HepG2 (cell line): ENCODE results near the gene STOML3. TPM values are rescaled to one million over a fixed set of nuclear protein-coding genes. Genes with fewer than 3 reads are reported as not detected.

ENCODE experiments used
- ATAC-seq: fragments of 200-7000 bp; cut with Tn5 transposase; 3 replicates; pipeline ENCODE4 v1.9.1; 2020; ENCODE audit warnings: mild to moderate bottlenecking, moderate library complexity
- BruUV-seq: library from RNA; stranded (reverse); fragments of 400-500 nt; replicated peaks from 2 replicates; lab custom pipeline; 2021; lab: Mats Ljungman, UMichigan
- CTCF ChIA-PET: fragments of 300-600 bp; formaldehyde crosslinking; extraction: SDS; loops from one replicate; lab custom pipeline; 2021; ENCODE audit warnings: low total read pairs, inconsistent platforms, low intra/inter-chr PET ratio; lab: Yijun Ruan, JAX
- POLR2A ChIA-PET: fragments of 350-600 bp; sonication (Branson Sonifier 250); formaldehyde crosslinking; loops from one replicate; lab custom pipeline; 2020; ENCODE audit warnings: antibody characterized with exemption, inconsistent platforms; lab: Yijun Ruan, JAX
- DNase-seq: peaks from one replicate; pipeline ENCODE4 v3.0.0-alpha.2; 2015; ENCODE audit warnings: low spot score
- FAIRE-seq: peaks from 3 replicates; lab custom pipeline; 2011; peaks lifted over from hg19 to GRCh38; lab: Jason Lieb, UNC
- H2AFZ ChIP-seq: one replicate; pipeline ENCODE4 v1.6.1; 2011; ENCODE audit warnings: low read length, inconsistent platforms
- H3K27ac ChIP-seq: fragments of 300-600 bp; 3 replicates; pipeline ENCODE4 v1.8.0; 2011; ENCODE audit warnings: mixed run types, mild to moderate bottlenecking, mixed read lengths, low read length, inconsistent platforms; ENCODE audit not compliant: insufficient read depth; ENCODE audit errors: extremely low read length
- H3K27me3 ChIP-seq, 2 experiments: fragments of 200-600 bp in 1 of 2; 2 replicates in 1 of 2; 3 replicates in 1 of 2; pipeline versions ENCODE4 v1.6.0 to v1.8.0; 2011; ENCODE audit warnings: low read length in 2 of 2, mild to moderate bottlenecking in 2 of 2, moderate library complexity in 2 of 2, inconsistent platforms in 1 of 2; ENCODE audit not compliant: insufficient read depth in 2 of 2, control insufficient read depth in 1 of 2
- H3K36me3 ChIP-seq, 2 experiments: fragments of 200-600 bp in 1 of 2; replicated peaks in 1 of 2; 2 replicates in 1 of 2; 3 replicates in 1 of 2; pipeline versions ENCODE4 v1.5.1 to v1.8.0; 2011; ENCODE audit warnings: low read length in 2 of 2, inconsistent platforms in 1 of 2; ENCODE audit not compliant: insufficient read depth in 2 of 2, control insufficient read depth in 1 of 2
- H3K4me1 ChIP-seq: 2 replicates; pipeline ENCODE4 v1.5.1; 2012; ENCODE audit warnings: low read length, inconsistent platforms; ENCODE audit not compliant: insufficient read depth
- H3K4me2 ChIP-seq: 2 replicates; pipeline ENCODE4 v1.6.0; 2011; ENCODE audit warnings: low read depth, low read length, inconsistent platforms
- H3K4me3 ChIP-seq, 3 experiments: fragments of 200-600 bp in 1 of 3; sonication (generic), shearing (Covaris generic) in 1 of 3; replicated peaks in 1 of 3; 2 replicates each; pipeline ENCODE4 v1.5.1; 2011 to 2016; ENCODE audit warnings: low read length in 3 of 3, inconsistent platforms in 2 of 3, low read depth in 2 of 3, mild to moderate bottlenecking in 2 of 3, control low read depth in 1 of 3, mixed read lengths in 1 of 3; ENCODE audit not compliant: insufficient read depth in 1 of 3
- H3K79me2 ChIP-seq: one replicate; pipeline ENCODE4 v1.6.1; 2011; ENCODE audit warnings: low read length, inconsistent platforms; ENCODE audit not compliant: insufficient read depth
- H3K9ac ChIP-seq: 2 replicates; pipeline ENCODE4 v1.6.0; 2011; ENCODE audit warnings: mild to moderate bottlenecking, low read depth, low read length, inconsistent platforms; ENCODE audit not compliant: insufficient read depth
- H3K9me3 ChIP-seq: 2 replicates; pipeline ENCODE4 v1.5.1; 2012; ENCODE audit warnings: mild to moderate bottlenecking, low read length
- H4K20me1 ChIP-seq: 2 replicates; pipeline ENCODE4 v1.6.0; 2011; ENCODE audit warnings: inconsistent platforms, mild to moderate bottlenecking, low read length, moderate library complexity; ENCODE audit not compliant: insufficient read depth
- DNMT1 ChIP-seq: sonication (generic); formaldehyde crosslinking; IDR thresholded peaks from 2 replicates; pipeline ENCODE4 v1.5.1; 2020; ENCODE audit warnings: mild to moderate bottlenecking, missing genetic modification reagents
- JDP2 ChIP-seq: sonication (generic); formaldehyde crosslinking; IDR thresholded peaks from 2 replicates; pipeline ENCODE4 v1.8.1; 2022; ENCODE audit warnings: missing genetic modification reagents, borderline replicate concordance
- MAFF ChIP-seq: IDR thresholded peaks from 2 replicates; pipeline ENCODE4 v1.6.1; 2011; ENCODE audit warnings: low read depth, low read length, improper control_type of control experiment
- MAFK ChIP-seq, 2 experiments: IDR thresholded peaks in 1 of 2; conservative IDR thresholded peaks in 1 of 2; 2 replicates each; pipeline ENCODE4 v1.6.1; 2011; ENCODE audit warnings: improper control_type of control experiment in 2 of 2, low read length in 2 of 2
- ZC3H13 ChIP-seq: sonication (generic); formaldehyde crosslinking; IDR thresholded peaks from 2 replicates; pipeline ENCODE4 v1.8.1; 2023; ENCODE audit warnings: mild to moderate bottlenecking, missing genetic modification reagents, moderate library complexity
- ZNF260 ChIP-seq: sonication (generic); formaldehyde crosslinking; IDR thresholded peaks from 2 replicates; pipeline ENCODE4 v1.4.0; 2020; ENCODE audit warnings: missing genetic modification reagents, low read depth, mild to moderate bottlenecking, borderline replicate concordance
- ZNF609 ChIP-seq: sonication (generic); formaldehyde crosslinking; IDR thresholded peaks from 2 replicates; pipeline ENCODE4 v1.4.0; 2020; ENCODE audit warnings: mild to moderate bottlenecking, missing genetic modification reagents, borderline replicate concordance
- WGBS: methylation state at CpG from one replicate; pipeline ENCODE4 v1.1.6; 2017; ENCODE audit warnings: low lambda C conversion rate; 5-methylcytosine and 5-hydroxymethylcytosine counted together
- in situ Hi-C: cut with HindIII; loops from 2 replicates; pipeline ENCODE4 v1.10.0; 2017; ENCODE audit warnings: low pct_unique_long_range_greater_than_20kb; ENCODE audit not compliant: extremely low pct_ligation_motif_present
- intact Hi-C: fragments of 100-400 bp; cut with micrococcal nuclease; formaldehyde crosslinking; loops from one replicate; pipeline ENCODE4 v1.10.0; 2022; ENCODE audit not compliant: unreplicated experiment
- polyA plus RNA-seq, 8 experiments: library from polyadenylated mRNA; depleted of rRNA in 3 of 8; stranded (reverse) in 7 of 8; unstranded in 1 of 8; fragments of >200 nt; fragmentation: Illumina TruSeq in 4 of 8; extraction: Trizol in 4 of 8; gene quantifications; 2 replicates each; pipeline versions ENCODE4 v1.2.1 to v1.2.3, GENCODE V29; 2011 to 2016; ENCODE audit warnings: low read depth in 4 of 8, missing spikeins in 1 of 8, mixed read lengths in 1 of 8; ENCODE audit not compliant: insufficient read depth in 1 of 8
- total RNA-seq, 5 experiments: library from RNA; depleted of rRNA; stranded (reverse); fragments of >200 nt; fragmentation: Illumina TruSeq; extraction: Trizol; gene quantifications; 2 replicates each; pipeline ENCODE4 v1.2.3, GENCODE V29; 2016; ENCODE audit warnings: low read depth in 1 of 5

STOML3 gene
- total and polyA plus RNA-seq, 2 of the 13 experiments (the other 11 are each of a cell fraction or from before 2014, with no cell fraction given), result not detected

- no peaks in the 10 kb centered on the region for H3K79me2 ChIP-seq
Observed at GRCh38 chr13:38954844-38955243, 35.8 kb downstream of the STOML3 start.

GRCh38 chr13:38954291-38954690 is 36.3 kb downstream of the STOML3 start:
- H3K27me3 ChIP-seq, result no peaks in the 10 kb centered on the region; a peak in 1 of 5 replicates
- no peak overlapping the region for H3K9ac ChIP-seq
- no peak overlapping the region for H3K4me2 ChIP-seq
- WGBS, result 2% methylated on average over 2 of the region's 2 CpGs
- CTCF ChIA-PET, result no interaction called here
- FAIRE-seq, result no peak
- H3K79me2 ChIP-seq, result no peaks in the 10 kb centered on the region
- H3K27ac ChIP-seq, result no peak overlapping the region
- H2AFZ ChIP-seq, result no peak overlapping the region
- in situ Hi-C loops, result loop anchor here (25.0 kb wide), 1 partner anchor 658 kb away; the partner anchor contains the start of gene LHFPL6
- no peaks in the 10 kb centered on the region for H3K4me1 ChIP-seq
- TF ChIP-seq DNMT1 (no peak), ZNF609 (no peak)
- BruUV-seq, result no TSS peak
- H3K36me3 ChIP-seq, result no peaks in the 10 kb centered on the region
- no peak for DNase-seq
- intact Hi-C loops, result no loop called here
- H3K9me3 ChIP-seq, result no peaks in the 10 kb centered on the region
- no peak for ATAC-seq
- H4K20me1 ChIP-seq, result no peaks in the 10 kb centered on the region
- POLR2A ChIA-PET, result no interaction called here
- H3K4me3 ChIP-seq, result no peak overlapping the region

More at GRCh38 chr13:38954844-38955243, 35.8 kb downstream of the STOML3 start:
- in situ Hi-C loops (loop anchor here (25.0 kb wide), 1 partner anchor 657 kb away; the partner anchor contains the start of gene LHFPL6), intact Hi-C loops (no loop called here)
- H3K27me3 ChIP-seq, result no peaks in the 10 kb centered on the region; a peak in 1 of 5 replicates
- H3K4me3 ChIP-seq, result no peak overlapping the region
- no peaks in the 10 kb centered on the region for H3K36me3 ChIP-seq
- POLR2A ChIA-PET, result no interaction called here
- no peak overlapping the region for H3K27ac ChIP-seq
- H4K20me1 ChIP-seq, result no peaks in the 10 kb centered on the region
- no peak for FAIRE-seq
- no peaks in the 10 kb centered on the region for H3K4me1 ChIP-seq
- CTCF ChIA-PET, result no interaction called here
- TF ChIP-seq ZNF260 (CRISPR knock-in tag), result no peak
- TF ChIP-seq ZC3H13 (CRISPR knock-in tag), result no peak
- TF ChIP-seq MAFF, result peak; percentile 27; the same call in 1 of the 2 replicates
- peak in 1 of 2 experiments; percentile 16; a peak in 2 of 4 replicates for TF ChIP-seq MAFK (conservative IDR thresholded peaks at IDR 0.05 in 1 of 2, IDR thresholded peaks at IDR 0.05 in 1 of 2; ENCODE audit: low read length in 2 of 2)
- TF ChIP-seq JDP2 (CRISPR knock-in tag), result no peak
- DNase-seq, result no peak
- H3K9me3 ChIP-seq, result no peaks in the 10 kb centered on the region
- H3K9ac ChIP-seq, result no peak overlapping the region
- BruUV-seq, result no TSS peak
- ATAC-seq, result no peak
- H2AFZ ChIP-seq, result no peak overlapping the region
- H3K4me2 ChIP-seq, result no peak overlapping the region
